Measurements from ENCODE around the gene TXLNA.

Gene TXLNA

DNA sequence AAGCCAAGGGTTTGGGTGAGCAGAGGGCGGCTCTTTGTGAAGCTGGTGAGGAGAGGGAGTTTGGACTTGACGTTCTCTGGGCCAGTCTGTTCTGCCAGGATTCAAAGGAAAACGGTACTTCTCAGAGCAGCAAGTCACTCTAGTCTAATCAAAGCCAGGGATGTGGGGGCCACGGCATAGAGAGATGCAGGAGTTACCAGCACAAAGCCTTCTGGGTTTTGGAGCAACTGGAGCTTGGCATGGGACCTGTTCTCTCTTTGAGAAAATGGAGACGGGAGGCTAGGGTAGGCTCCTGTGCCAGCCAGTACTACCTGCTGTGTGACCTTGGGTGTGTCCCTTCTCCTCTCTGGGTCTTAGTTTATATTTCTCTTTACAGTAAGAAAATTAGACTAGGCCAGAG lies 2.1 kb downstream of the TXLNA start:
- no peak for DNase-seq

DNA sequence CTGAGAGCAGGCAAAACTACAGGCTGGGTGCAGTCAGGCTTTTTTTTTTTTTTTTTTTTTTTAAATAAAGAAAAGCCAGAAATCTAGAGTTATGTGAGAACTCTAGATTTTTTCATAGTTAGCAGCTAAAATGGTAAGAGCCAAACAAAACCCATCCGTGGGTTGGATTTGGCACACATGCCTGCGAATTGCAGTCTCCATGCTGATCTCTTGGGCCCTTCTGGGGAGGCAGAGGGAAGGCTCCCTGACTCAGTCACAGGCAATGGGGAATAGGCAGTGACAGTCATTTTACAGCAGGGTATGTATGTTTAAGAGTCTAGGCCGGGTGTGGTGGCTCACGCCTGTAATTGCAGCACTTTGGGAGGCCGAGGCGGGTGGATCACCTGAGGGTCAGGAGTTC lies 2.6 kb downstream of the TXLNA start:
- DNase-seq = no peak

DNA sequence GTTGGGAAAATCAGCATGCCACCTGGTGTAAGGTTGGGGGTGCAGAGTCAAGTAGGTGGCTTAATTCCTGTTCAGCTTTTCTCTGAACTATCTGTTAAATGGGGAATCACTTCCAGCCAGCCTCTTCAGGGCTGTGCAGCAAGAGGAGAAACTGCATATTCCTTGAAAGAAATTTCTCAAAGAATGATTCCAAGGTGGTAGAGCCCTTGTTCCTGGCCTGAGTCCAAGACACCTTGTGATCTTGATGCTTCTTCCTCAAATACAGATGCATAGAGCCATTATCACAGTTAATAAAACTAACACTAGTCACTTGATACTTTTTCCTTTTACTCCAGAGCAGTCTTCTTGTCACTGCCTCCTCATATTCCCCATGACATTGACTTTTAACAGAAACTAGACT lies 5.2 kb downstream of the TXLNA start:
- DNase-seq = no peak

DNA sequence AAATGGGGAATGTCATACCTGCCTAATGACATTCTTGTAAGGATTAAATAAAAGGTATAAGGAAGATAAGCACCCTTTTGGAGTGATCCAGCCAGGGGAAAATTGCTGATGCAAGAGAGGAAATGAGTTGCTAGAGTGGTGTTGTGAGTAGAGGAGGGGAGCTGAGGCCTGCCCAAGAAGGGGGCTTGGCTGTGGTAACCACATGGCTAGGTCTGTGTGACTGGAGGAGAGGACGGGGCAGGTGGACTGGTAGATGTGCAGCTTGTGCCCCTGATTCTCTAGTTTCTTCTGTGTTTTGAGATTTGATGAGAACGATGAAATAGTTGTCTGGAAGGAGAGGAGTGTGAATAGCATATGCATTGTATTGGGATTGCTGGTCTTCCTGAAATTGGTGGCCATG lies 6.6 kb downstream of the TXLNA start:
- DNase-seq = no peak

DNA sequence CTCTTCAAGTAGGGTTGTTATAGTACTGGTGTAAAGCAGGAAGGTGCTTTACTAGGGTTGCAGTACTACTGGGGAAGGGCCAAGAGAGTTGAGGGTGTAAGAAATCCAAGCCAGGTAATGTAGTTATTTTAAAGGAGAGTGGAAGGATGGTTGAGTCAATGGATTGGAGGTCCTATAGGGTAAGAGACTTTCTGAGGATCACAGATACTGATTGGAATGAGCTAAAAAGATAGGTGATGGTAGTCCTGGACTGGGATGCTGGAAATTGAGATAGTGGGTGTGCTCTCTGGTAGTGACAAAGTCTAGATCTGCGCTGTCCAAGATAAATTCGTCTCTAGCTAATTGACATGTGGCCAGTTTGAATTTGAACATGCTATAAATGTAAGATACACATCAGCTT lies 7.0 kb downstream of the TXLNA start:
- no peak for DNase-seq

DNA sequence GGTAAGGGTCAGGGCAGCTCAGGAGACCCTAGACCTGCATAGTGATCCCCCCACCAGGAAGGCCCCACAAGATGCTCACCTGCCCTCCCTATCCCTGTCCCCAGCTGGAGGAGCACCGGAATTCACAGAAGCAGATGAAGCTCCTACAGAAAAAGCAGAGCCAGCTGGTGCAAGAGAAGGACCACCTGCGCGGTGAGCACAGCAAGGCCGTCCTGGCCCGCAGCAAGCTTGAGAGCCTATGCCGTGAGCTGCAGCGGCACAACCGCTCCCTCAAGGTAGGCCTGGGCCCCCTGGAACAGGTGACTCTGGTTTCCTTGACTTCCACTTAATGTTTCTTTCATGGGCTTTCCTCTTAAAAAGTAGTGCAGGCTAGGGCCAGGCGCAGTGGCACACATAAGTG lies 8.4 kb downstream of the TXLNA start:
- DNase-seq = no peak

DNA sequence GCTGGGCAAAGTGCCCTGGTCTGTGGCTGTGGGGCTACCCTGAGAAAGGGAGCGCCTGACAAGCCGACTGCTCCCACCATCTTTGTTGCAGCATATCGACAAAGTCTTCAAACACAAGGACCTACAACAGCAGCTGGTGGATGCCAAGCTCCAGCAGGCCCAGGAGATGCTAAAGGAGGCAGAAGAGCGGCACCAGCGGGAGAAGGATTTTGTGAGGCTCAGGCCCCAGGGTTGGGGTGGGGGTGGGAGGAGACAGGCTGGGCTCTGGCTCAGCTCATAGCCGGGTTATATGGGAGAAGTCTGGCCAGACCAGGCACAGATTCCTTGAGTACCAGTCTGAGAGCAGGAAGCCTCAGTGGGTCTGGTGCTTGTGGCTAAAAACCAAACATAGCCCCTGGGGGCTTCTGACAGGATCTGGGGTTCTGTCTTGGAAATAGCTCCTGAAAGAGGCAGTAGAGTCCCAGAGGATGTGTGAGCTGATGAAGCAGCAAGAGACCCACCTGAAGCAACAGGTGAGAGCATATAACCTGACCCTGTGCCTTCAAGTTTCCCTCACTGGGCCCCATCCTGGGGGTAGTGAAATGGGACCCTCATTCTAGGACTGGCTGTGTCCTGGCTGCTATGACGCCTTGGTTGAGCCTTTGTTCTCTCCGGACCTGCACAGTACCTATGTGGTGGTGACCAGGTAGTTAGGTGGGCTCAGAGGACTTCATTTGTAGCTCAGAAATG lies 12.9 kb downstream of the TXLNA start:
- DNase-seq = no peak

DNA sequence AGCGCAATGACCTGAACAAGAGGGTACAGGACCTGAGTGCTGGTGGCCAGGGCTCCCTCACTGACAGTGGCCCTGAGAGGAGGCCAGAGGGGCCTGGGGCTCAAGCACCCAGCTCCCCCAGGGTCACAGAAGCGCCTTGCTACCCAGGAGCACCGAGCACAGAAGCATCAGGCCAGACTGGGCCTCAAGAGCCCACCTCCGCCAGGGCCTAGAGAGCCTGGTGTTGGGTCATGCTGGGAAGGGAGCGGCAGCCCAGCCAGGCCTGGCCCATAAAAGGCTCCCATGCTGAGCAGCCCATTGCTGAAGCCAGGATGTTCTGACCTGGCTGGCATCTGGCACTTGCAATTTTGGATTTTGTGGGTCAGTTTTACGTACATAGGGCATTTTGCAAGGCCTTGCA lies 15.5 kb downstream of the TXLNA start:
- DNase-seq = no peak

DNA sequence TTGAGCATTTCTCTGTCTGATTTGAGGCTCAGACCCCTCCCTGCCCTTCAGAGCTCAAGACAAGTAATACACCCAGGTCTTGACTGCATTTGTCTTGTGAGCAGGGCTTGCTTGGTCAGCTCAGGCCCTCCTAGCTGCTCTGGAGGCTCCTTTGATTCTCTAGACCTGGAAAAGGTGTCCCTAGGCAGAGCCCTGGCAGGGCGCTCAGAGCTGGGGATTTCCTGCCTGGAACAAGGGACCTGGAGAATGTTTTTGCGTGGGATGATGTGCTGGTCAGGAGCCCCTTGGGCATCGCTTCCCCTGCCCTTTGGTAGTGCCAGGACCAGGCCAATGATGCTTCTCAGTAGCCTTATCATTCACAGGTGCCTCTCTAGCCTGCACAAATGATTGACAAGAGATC lies 16.1 kb downstream of the TXLNA start:
- no peak for DNase-seq

DNA sequence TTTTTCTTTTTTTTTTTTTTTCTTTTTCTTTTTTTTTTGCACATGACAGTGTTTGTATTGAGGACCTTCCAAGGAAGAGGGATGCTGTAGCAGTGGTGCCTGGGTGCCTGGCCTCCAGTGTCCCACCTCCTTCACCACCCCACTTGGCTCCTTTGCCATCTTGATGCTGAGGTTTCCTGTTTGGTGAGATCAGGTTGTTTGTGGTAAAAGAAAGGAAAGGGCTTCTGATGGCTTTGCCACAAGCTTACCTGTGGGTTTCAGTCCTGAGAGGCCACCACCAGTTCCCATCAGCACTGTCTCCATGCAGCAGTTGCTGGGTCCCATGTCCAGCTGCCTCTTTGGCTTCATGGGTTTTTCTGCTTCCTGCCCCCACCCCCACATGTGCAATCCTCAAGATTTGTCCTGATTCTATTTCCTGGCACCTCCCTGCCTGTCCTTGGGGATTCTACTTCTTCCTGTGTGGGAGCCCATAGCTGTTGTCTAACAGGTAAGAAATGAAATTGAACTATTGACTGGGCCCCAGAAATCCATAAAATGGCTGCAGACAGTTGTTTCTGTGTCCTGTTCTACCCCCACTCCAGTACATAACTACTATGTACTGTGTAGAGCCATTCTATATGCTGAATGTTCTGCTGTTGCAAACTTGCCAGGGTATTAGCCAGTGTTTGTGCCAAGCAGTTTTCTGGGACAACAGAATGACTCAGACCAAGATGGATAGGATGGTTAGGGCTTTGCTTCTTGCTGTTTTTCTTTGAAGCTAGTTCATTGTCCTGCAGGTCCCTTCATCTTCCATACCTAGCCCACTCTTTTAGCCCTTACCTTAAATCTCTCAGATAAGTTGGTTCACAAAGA lies 16.7 kb downstream of the TXLNA start:
- no peak for DNase-seq

DNA sequence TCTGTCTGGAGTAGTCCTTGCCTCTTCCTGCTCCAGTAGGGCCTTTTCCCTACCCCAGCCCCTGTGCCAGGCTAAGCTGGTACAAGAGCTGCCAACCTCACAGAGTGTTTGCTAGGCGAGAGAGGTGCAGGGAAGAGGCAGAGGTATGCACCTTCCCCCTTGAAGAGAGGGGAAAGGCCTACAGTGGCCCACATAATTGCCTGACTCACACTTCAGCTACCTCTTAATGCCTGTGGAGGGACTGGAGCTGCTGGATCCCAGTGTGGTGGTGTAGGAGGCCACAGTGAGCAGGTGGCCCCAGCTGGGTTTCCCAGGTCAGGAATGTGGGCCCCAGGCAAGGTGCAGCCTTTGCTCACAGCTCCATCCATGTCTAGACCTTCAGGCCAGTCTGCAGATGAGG lies 17.6 kb downstream of the TXLNA start:
- DNase-seq = no peak

DNA sequence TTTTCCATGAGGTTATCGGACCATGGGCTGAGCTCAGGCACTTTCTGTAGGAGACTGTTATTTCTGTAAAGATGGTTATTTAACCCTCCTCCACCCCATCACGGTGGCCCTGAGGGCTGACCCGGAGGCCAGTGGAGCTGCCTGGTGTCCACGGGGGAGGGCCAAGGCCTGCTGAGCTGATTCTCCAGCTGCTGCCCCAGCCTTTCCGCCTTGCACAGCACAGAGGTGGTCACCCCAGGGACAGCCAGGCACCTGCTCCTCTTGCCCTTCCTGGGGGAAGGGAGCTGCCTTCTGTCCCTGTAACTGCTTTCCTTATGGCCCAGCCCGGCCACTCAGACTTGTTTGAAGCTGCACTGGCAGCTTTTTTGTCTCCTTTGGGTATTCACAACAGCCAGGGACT lies 18.4 kb downstream of the TXLNA start:
- DNase-seq = no peak

DNA sequence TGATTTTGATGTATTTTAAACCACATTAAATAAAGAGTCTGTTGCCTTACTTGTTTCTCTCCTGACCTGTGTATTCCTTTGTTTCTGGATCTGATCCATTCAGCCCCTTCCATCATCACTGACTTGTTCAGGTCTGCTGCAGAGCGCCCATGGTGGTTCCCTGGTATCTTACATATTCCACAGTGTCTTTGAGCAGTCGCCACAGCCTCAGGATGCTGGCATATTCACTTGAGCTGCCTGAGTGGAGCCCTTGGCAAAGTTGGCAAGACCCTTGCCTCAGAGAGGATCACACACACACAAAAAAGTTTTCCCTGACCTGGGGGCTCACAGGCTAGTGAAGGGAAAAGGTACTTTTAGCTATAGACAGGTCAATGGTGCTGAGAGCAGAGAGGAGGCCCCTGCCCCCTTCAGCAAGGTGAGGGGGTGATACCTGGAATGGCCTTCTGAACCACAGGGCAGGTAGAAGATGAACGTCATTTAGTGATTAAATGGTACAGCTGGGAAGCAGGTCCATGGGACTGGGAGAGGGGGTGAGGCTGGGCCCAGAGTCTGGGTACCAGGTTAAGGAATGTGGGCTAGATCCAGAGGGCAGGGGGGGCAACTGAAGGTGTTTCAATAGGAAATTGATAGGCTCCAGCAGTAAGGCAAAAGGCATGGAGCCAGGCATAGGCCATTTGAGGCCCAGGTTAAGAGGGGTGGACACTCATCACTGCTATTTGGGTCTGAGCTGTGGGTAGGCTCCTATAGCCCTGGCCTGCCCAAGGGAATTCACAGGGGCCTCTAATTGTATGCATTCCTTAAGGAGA lies 19.0 kb downstream of the TXLNA start:
- DNase-seq = no peak

DNA sequence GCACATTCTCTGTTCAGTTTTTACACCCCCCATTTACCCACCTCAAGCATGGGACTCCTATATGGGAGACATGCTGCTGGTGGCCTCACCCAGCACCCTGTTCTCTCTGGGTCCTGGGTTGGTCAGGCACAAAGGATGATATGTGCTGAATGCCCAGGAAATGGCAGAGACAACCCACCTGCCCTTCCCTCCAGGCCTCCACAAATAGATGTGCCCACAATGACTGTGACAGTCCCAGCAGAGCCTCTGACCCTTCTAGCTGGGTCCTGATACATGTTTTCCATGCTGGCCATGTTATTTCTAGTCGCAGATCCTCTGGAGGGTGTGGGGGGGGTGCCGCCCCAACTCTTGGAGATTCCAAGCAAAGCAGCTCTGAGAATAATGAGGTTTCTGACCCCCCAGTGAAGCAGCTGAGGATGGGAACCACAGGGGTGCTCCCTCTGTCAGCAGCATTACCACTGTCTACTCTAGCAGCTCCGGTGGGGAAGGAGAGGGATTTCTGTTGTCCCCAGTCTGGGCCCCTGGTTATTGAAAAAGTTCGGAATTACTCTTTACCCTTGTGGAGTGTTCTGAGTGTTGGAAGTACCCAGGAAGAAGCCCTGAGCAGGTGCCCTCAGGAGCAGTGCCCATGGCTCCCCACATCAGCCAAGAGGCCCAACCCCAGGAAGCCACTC lies 19.7 kb downstream of the TXLNA start:
- no peak for DNase-seq

DNA sequence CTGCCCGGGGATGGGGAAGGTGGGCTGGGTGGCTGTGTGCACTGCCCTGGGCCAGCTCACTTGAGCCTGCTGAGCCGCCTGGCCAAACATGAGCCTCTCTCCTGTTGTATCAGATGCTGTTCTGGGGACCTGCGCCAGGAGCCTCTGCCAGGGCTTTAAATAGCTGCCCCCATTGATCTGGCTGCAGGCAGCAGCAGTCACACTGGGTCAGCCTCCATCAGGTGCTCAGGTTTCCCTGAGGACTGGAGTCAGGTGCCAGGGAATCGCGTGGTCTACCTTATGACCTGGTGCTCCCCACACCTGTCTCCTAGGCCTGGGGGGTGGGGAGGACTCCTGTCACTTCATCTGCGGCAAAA lies 20.2 kb downstream of the TXLNA start:
- DNase-seq = no peak

DNA sequence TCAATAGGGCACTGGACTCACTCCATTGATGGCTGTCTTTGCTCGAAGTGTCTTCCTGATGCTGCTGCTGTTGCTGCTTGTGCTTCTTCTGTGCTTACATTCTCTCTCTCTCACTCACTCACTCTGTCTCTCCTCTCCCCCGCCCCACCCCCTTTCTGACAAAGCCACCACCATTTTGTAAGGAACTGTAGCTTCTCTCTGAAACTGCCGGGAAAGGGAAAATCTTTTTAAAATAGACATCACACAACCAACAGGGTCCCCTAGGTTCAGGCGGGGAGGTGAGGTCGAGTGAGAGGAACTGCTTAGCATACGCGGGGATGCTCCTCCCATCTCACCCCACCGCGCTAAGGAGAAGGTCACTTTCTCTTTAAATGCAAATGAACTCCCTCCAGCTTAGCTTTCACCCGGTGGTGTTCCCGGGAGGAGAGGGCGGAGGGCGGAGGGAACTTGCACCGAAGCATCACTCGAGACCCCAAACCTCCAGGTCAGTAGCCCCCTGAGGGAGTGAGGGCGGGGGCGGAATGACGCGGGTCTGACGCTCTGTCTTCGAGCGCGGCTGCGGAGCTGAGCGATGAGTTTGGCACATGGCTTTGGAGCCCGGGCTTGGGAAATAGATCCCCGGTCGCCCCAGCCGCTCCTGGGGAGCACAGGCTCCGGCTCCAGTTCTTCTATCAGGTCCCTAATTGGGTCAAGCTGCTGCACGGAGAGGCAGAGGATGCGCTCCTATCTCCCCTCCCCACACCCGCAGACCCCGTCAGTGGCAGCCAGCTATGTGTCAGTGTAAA lies 20.9 kb downstream of the TXLNA start, which contains the start of gene CCDC28B:
CCDC28B (plus strand) TSS at position 370 of the 785 bp plus-strand sequence. CDS start 1,341 bp downstream, outside the sequence.
- DNase-seq = peak; percentile 82

DNA sequence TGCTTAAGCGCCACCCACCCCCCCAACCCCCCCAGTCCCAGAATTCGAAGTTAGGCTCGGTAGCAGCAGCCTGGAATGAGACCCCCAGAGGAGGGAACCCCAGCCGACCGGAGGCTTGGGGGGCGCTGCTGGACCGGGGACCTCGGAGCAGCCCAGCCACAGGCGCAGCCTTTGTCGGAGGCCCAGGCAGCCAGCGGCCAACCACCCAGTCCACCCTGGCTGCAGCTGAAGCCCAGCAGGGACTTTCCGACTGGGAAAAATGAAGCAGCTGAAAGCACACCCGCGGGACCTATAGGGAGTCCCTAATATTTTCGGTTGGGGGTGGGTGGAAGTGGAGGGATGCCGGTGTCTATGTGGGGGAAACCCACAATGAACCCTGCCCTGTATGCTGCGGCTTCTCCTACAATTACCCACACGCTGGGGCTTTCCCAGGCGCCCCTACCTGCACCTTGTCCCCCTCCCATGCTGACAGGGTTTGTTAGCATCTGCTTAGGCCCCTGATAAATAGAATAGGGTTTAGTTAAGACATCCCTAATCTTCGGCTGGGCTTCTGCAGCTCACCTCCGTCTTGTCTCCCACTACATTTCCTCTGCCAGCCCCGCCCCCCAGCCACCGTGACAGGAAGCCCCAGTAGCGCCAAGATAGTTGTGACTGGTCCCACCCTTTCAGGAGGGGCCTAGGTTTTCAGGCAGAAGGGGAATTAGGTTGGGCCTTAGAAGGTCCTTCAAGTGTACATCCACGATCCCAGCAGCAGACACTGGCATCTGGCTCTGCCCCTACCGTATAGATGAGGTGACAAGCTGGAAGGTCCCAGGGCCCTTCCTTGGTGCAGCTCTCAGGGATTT lies 21.8 kb downstream of the TXLNA start:
- peak; percentile 75 for DNase-seq

DNA sequence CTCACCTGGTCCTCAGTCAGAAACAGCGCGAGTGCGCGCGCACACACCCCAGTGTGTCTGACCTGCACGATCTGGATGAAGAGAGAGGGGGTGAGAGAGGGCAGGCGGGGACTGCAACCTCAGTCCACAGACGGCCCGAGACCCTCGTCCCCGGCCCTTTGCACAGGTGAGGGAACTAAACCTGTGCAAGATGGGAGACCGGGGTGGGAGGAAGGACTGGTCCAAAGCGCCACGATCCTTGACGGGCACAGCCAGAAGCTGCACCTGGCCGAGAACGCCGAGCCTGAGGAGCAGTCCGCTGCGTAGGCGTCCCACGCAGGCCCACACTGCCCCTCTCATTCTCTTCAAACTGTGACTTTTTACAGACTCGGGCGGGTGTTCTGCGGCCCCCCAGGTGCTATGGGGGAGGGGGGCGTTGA lies 25.5 kb downstream of the TXLNA start:
- no peak for DNase-seq

DNA sequence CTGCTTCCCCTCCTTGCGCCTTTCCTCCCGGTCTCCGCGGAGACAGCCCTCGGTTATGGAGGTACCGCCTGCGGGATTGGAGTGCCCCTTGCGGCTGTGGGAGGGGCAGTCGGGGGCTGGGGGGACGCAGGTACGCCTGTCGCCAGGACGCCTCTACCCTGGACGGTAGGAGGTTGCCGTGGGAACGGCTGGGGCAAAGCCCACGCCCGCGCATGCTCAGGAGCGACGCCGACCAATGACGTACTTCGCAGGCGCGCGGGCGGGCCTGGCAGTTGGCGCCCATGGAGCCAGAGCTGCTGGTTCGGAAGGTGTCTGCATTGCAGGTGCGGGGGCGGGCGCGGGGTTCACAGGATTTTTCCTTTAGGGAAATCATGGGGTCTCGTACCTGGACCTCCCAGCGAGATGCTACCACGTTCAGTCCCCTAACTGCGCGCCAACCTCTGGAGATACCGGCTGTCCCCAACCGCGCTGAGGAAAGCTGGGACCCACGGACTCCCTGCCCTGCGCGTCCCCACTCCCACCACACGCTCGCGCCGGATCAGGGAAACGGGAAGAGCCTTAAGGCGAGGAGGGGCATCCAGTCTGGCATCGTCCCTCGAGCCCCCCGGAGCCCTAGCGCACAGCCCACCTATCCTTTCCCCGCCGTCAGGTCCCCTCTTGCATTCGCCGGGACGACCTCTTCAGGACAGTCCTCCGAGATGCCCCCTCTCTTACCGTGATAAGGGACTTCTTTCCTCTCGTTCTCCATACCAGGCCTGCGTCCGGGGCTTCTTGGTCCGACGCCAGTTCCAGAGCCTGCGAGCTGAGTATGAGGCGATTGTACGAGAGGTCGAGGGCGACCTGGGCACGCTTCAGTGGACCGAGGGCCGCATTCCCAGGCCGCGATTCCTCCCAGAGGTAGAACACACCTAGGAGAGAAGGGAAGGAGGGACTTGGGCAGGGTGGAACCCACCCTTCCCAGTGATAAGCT lies 26.2 kb downstream of the TXLNA start, which contains the start of gene IQCC:
IQCC (plus strand) TSS at position 271 of the 970 bp plus-strand sequence; CDS start at position 282, 11 bp downstream.
- peak; percentile 88 for DNase-seq

Measured in right kidney (tissue), 1 donor.